GM12891 (cell line): ENCODE results near the gene ANAPC13.

Source experiments
- POLR2A ChIP-seq: IDR thresholded peaks from 2 replicates; pipeline ENCODE4 v1.6.1; 2011; ENCODE audit warnings: low read depth, low read length, control low read depth
- POLR2AphosphoS5 ChIP-seq: IDR thresholded peaks from 2 replicates; pipeline ENCODE4 v1.6.1; 2011; ENCODE audit warnings: low read depth, low read length, control low read depth
- SPI1 ChIP-seq: IDR thresholded peaks from 2 replicates; pipeline ENCODE4 v1.6.1; 2011; ENCODE audit warnings: low read depth, low read length, control low read depth
- TAF1 ChIP-seq: IDR thresholded peaks from 2 replicates; pipeline ENCODE4 v1.6.1; 2011; ENCODE audit warnings: low read depth, low read length, control low read depth

DNA sequence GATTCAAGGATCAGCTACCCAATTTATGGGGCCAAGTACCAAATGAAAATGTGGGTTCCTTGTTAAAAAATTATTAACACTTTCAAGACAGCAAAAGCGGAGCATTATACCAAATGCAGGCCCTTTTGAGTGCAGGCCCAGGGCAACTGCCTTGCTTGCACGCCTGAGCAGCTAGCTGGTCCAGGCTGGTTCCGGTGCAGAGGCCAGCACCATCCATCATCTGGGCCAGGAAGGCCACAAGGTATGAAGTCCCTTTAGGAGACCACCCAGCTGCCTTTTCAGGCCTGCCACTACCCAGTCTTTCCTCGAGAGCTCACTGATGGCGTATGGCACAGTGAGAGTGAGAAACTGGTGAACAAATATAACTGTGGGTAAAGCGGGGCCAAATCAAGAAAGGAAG is 13.0 kb downstream of the ANAPC13 start:
- TF ChIP-seq POLR2A (no peak), POLR2AphosphoS5 (no peak), TAF1 (no peak), SPI1 (no peak)
